GM18873 (cell line): ENCODE data around the gene POC1A.

Experiments
- ATAC-seq: cut with Tn5 transposase; IDR thresholded peaks from one replicate; pipeline ENCODE4 v1.9.1; 2021; ENCODE audit warnings: mild to moderate bottlenecking, moderate library complexity, moderate number of reproducible peaks; ENCODE audit not compliant: unreplicated experiment, low FRiP score

Gene POC1A

DNA sequence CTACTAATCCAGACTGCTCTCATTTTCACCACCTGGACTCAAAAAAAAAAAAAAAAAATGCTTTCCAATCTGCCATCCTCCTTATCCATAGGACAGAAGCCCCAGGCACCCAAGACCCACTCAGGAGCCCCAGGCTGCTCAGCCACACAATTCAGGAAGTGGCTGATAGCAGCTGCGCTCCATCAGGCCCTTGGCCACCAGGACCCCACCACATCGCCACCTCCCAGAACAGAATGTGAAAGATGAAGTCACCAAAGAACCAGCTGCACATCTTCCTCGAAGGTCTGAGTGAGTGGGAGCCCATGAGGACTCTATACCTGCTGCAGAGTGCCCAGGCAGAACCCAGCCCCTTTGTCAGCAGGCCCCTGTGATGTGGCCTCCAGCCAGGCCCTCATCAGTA, 19.5 kb downstream of the POC1A start:
- no peak for ATAC-seq

DNA sequence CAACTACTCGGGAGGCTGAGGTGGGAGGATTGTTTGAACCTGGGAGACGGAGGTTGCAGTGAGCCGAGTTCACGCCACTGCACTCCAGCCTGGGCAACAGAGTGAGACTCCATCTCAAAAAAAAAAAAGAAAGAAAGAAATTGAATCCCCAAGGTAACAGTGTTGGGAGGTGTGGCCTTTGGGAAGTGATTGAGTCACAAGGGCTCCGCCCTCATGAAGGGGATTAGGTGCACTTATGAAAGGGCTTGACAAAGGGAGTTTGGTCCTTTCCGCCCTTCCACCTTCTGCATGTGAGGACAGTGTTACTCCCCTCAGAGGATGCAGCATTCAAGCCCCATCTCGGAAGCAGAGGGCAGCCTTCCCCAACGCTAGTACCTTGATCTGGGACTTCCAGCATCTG, 21.3 kb downstream of the POC1A start:
- ATAC-seq, result no peak

DNA sequence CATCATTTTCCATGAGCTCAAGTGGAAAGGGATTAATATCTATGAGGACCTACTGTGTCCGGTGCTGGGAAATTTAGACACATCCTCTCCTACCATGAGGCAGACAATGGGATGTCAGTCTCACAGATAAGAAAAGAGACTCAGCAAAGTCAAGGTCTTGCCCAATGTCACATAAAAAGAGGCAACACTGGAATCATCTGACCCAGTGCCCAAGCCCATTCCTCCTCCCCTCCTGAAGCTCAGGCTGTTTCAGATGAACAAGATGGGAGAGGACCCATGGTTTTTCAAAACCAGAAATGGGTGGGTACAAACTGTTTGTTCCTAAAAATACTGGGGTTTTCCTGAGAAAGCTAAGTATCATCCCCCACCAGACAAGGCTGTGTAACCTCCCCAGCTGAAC, 22.2 kb downstream of the POC1A start:
- no peak for ATAC-seq

DNA sequence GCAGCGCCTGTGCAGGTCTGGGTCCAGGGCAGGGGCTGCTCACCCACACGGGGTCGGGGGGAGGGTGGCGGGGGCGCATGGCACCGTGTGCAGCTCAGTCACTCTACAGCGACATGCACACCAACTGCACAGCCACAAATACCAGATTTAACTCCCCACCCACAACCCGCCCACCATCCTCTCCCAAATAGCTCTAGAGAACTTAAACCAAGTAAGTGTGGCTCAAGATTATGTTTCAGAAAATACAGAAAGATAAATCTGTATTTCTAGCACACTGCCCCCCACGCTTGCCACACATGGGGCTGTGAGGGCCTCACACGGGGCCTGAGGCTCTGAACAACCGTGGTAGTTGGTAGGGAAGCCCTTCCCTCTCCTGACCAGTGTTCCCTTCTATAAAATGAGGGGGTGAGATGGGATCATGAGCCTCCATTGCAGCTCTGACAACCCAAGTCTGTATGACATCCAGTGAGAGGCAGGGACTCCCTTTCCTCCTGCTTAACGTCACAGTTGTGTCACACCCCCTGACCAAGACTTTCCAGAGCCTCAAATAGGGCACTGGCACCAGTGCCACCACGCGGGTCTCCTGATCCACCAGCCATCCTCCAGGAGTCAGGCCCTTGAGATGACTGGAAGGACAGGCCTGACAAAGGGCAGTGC, 23.1 kb downstream of the POC1A start:
- no peak for ATAC-seq

DNA sequence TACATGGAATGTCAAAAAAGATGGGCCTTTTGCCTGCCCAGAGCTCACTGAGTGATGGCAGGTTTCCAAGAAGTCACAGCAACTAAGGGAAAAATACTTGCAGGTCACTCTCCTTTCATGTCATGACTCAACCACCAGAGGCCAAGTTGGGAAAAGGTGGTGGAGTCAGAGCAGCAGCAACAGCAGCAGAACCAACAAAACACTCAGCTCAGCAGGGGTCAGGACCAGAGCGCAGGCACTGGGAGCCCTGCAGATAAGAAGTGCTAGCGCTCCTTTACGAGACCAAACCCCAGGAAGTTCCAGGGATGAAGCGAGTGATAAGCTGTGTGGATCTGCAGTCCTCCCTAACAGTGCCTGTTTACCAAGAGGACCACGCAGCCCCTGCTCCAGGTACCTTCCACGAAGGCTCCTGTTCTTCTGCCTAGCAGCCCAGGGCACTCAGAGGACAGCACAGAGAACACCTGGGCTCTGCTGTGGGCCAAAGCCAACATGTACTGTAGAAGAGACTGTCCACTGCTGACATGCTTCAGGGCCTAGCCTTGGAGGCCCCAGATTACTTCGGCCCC, 26.0 kb downstream of the POC1A start:
- ATAC-seq, result no peak

DNA sequence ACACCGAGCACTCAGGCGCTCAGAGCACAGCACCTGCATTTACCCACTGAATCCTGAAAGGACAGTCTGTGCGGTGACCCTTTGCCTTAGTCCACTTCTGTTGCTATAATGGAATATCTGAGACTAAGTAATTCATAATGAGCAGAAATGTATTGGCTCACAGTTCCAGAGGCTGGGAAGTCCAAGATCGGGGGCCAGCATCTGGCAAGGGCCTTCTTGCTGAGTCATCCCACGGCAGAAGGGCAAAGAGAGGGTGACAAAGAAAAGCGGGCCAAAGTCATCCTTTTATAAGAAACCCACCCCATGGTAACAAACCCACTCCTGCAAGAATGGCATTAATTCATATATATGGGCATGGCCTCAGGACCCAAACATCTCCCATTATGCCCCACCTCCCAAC, 27.7 kb downstream of the POC1A start:
- ATAC-seq, result no peak

DNA sequence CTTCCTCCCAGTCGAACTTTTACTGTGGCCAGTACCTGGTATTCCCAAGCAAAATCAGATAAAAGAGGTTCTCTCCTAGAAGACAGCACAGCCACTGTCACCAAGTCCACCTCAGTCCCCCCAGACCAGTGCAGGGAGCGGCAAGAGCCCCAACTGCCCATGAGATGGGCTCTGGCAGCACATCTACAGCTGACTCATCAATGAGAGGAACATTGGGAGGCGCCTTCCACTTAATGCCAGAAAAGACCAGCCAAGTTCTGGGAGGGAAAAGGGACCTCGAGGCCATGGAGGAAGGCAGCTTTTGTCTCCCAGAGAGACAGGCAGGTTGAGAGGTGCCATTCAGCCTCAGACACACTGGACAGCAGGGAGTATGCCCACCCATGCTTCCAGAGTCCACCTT, 28.2 kb downstream of the POC1A start:
- no peak for ATAC-seq

DNA sequence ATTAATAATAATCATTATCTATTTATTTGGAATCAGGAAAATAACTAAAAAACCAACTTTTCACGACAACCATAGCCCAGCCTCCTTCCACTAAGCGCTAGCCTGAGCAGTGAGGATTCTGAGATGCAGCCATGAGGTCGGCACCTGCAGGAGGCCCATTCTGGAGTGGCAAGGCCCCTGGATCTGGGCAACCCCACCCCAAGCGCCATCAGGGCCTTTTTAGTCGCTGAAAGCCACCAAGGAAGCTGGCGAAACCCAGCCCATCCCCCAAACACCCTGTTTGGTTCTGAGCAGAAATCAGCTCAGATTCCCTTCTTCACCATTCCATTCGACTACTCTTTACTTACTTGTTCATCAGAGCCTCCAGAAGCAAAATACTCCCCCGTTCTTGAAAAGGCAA, 29.5 kb downstream of the POC1A start:
- ATAC-seq, result no peak

DNA sequence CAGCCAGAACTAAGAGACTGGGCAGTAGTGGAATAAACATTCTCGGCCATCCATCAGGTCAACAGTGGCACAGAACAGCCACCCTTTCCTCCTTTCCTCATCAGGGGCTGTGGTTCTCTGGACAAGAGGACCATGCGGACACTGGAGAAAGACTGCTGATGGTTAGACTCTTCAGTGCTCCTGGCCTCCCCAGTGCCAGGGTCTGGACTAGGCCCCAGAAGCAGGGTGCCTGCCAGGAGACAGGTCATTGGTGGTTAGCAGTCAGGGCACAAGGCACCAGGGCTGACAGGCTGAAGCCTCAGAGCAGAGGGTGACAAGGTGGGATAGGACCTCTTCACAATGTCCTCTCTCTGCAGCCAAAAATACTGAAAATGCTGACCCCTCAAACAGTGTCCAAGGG, 30.1 kb downstream of the POC1A start:
- ATAC-seq, result no peak

DNA sequence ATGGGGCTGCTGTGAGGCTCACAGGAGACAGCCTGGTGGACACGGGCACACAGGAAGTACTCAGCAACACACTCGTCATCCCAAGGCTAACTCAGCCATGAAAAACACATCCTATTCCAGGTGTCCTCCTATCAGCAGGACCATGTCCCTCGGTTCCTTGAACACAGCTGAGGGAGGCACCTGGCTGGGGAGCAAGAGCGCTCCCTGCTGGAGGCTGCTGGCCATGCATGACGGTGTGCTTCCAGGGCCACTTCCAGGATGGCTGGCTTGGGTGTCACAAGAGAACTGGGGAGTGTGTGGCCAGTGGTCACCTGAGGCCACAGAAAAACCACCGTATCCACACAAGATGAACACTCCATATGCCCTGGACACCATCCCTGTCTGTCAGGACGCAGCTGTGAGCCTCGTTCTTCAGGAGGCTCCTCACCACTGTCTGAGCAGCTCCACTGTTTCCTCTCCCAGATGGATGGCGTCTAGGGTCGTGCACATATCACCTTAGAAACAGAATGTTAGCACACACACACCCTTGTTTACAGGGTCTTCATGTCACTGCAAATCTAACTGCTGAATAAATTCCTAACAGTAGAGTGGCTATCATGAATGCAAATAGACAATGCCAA, 31.0 kb downstream of the POC1A start:
- no peak for ATAC-seq

DNA sequence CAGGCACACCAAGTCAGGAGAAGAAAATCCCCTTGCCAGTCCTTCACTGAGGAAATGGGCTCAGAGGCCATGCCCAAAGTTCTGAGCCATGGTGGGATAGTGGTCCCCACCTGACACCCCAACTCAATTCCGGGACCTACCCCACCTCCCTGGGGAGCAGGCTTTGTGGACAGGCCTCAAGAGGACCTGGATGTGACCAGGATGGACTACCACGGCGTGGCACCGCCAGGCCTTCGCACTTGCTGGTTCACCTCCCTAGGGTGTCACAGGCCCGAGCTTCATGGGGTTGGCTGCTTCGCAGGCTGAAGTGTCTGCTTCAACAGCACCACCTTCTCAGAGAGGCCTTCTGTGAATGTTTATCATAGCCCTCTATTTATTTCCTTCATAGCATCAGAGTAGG, 31.7 kb downstream of the POC1A start:
- ATAC-seq, result no peak

DNA sequence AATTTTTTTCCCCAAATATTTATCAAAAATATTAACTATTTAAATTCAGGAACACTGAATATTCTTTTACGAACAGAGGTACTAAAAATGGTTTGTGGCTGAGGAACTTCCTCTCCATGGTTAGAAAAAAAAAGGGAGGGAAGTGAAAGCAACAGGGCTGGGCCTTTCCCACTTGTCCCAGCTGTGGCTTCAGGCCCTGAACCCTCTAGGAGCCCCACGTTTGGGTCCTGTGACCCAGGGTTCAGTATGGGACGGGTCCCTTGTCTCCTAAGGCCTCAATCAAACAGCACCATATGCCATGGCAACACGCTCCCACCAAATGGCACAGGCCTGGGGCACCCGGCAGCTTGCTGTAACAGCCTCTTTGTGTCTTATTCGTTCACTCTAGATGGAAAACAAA, 32.4 kb downstream of the POC1A start:
- no peak for ATAC-seq

DNA sequence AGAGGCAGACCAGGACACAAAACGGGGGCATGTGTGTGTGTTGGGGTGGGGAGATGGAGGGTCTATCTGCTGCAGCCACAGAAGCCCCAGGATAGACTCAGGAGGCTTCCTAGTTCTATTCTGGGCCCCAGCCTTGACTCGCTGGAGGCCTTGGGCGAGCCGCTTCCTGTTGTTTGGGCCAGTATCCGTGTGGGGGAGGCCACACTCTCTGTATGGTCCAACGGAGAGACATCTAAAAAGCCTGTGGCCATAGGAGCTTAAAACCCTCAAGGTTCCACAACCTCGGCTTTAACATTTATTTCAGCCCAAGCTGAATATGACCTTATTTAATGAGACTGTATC, 32.8 kb downstream of the POC1A start:
- ATAC-seq, result no peak

DNA sequence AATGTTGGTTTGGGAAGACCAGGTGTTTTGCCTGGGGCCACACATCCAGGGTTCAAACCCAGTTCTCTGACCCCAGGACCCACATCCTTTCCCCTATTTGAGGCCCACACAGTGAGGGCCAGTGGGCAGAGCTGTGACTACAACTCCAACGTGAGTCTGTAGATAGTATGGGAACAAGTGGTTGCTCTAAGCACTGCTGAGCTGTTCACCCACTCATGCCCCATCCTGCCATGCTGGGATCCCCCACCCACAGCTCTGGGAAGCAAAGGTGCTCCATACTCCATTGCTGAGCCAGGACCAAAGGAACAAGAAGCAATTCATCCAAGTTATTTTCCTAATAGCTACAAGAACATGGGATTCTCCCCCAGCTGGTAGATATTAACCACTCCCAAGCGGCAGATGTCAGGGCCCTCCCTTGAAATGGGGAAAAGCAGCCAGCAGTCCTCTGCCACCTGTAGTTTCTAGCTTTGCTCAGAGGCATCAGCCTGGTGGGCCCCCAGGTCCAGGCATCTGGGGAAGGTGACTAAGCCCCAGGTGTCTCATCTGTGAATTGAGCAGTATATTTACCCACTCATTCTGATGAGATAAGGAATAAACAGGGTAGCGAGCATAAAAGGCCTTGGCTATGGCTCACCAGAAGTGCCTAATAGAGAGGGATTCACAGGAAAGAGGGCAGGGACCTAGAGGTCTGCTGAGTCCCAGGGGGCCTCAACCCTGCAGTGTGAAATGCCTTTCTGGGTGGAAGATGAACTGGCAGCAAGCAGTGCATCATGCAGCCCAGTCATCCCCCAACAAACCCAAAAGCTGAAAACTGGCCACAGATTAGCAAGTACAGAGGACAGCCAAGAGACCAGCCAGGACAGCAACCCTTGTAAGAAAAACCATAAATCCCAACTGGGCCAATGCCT, 33.4 kb downstream of the POC1A start:
- ATAC-seq, result no peak

DNA sequence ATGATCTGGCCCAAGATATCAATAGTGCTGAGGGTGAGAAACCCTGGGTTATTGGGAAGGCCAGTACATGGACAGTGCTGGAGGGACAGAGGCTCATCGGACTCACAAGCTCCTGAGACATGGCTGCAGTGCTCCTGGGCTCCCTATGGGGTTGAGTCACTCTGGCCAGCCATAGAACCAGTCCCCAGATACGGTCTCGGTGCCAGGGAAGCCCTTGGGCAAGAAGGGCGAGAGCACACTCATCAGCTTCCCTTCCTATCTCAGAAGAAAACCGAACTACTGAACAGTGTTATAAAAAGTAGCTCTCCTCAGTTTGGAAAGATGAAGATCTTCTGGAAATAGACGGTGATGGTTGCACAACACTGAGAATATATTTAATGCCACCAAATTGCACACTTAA, 34.4 kb downstream of the POC1A start:
- no peak for ATAC-seq

DNA sequence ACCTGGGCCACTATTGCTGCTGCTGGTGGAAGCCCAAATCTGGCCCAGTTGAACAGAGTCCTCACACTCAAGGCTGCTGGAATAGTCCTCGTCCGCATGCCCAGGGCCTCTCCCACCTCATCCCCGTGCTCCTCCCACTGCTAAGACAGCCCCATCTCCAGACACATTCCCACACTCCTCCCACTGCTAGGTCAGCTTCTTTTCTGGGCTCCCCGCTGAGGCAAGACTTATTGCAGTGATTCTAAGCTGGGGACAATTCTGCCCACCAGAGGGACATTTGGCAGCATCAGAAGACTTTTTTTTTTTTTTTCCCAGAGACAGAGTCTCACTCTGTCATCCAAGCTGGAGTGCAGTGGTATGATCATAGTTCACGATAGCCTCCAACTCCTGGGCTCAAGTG, 35.1 kb downstream of the POC1A start:
- no peak for ATAC-seq

DNA sequence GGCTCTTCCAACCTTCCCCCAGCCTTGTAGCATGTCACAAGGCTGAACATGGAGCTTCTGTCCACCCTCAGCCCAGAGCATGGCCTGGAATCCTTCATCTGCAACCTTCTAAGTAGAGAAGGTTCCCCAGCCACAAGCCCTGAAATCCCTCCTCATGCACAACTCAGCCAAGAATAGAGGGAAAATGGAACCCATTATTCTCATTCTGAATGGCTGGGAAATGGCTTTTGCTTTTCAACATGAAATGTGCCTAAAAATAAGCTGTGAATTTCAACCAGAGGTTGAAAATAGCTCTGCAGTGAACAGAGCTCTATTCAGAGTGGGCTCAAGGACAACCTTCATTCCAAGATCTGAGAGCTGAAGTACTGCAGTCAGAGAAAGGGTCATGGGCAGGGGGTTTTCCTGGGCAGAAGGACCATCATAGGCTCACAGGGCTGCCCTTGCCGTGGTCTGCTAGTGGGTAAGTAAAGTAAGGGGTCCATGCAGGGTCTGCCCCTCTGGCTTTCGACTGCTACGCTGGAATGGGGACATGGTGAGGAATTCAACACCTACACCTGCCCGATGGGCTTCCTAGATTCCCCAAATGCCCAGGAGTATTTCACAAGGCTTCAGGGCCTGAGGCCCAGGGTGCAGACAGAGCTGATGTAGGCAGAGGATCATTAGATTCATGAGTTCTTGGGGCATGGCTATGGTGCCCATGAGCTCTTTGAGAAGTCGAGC, 35.9 kb downstream of the POC1A start:
- no peak for ATAC-seq

DNA sequence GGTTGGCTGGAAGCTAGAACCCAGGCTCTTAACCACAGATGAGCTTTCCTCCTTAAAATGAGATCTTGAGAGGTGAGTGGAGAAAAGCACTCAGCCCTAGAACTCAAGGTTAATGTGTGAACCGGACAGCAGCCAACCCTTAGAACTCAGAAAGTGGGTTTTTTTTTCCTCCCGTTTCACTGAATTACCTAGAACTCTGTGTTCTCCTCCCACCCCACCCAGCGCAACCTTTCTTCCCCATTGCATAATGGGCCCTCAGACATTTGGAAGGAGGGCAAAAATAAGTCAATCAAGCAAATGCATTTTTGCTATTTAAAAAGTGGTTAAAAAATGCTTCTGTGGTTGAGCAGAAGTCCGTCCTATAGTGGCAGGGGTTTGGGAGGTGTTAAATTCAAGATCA, 36.7 kb downstream of the POC1A start:
- no peak for ATAC-seq

DNA sequence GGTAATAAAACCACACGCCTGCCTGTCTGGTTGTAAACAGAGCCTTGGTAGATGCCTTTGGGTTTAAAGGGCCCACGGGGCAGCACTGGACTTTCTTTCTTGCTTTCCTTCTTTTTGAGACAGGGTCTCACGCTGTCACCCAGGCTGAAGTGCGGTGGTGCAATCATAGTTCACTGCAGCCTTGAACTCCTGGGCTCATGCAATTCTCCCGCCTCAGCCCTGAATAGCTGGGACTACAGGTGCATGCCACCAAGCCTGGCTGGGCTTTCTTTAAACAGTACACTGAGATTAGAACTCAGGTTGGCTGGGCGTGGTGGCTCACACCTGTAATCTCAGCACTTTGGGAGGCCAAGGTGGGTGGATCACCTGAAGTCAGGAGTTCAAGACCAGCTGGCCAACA, 42.2 kb downstream of the POC1A start:
- no peak for ATAC-seq

DNA sequence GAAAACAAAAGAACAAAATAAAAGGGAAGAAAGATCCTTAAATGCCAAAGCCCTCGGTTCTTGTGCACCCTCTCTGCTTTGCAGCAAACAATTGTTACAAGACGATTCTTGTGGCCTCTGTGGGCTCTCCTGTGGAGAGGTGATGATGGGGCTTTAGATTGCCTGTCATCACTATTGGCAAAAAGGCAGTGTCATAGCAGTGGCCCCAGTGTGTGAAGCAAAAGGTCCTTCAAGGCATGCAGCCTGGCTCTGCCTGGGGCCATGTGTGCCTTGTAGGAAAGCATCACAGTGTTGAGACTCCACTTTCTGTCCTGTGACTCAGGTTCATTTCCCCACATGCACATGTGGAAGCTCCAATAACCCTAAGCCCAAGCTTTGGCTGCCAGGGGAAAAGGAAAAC, 43.7 kb downstream of the POC1A start:
- no peak for ATAC-seq
